ELR (cell line): ENCODE data around the gene TRDMT1.
A peak's percentile ranks its signal among the peaks of the same experiment; 100 is the strongest.

Experiments used
- DNase-seq: peaks from one replicate; pipeline ENCODE4 v3.0.0-alpha.2; 2015; ENCODE audit warnings: low read depth

TRDMT1 gene

GRCh38 chr10:17210361-17210760 lies 8.9 kb upstream of the TRDMT1 start:
- peak; percentile 63 for DNase-seq

- DNase-seq, result peak; percentile 33
These were observed 8.4 kb upstream of the TRDMT1 start for GRCh38 chr10:17209881-17210280.

GRCh38 chr10:17209302-17209701 lies 7.8 kb upstream of the TRDMT1 start:
- no peak for DNase-seq

GRCh38 chr10:17208476-17208875 lies 7.0 kb upstream of the TRDMT1 start:
- DNase-seq, result no peak

GRCh38 chr10:17206210-17206709 lies 4.8 kb upstream of the TRDMT1 start:
- peak; percentile 94 for DNase-seq

GRCh38 chr10:17203416-17203815 lies 1.9 kb upstream of the TRDMT1 start:
- no peak for DNase-seq

GRCh38 chr10:17202999-17203398 lies 1.5 kb upstream of the TRDMT1 start:
- DNase-seq, result no peak

- no peak for DNase-seq
These were observed 1.0 kb upstream of the TRDMT1 start for GRCh38 chr10:17202506-17202905.

GRCh38 chr10:17201794-17202116 lies 283 bp upstream of the TRDMT1 start:
- DNase-seq, result no peak

GRCh38 chr10:17200001-17200911 lies 1.2 kb downstream of the TRDMT1 start:
- DNase-seq, result peak; percentile 52

- DNase-seq, result peak; percentile 59
These were observed 2.1 kb downstream of the TRDMT1 start for GRCh38 chr10:17199351-17199804.

GRCh38 chr10:17196573-17196972 lies 4.9 kb downstream of the TRDMT1 start:
- no peak for DNase-seq

- DNase-seq, result no peak
These were observed 5.4 kb downstream of the TRDMT1 start for GRCh38 chr10:17196045-17196444.

GRCh38 chr10:17195083-17195482 lies 6.4 kb downstream of the TRDMT1 start:
- no peak for DNase-seq

- DNase-seq, result no peak
These were observed 10.9 kb downstream of the TRDMT1 start for GRCh38 chr10:17190602-17191001.

- DNase-seq, result no peak
These were observed 12.8 kb downstream of the TRDMT1 start for GRCh38 chr10:17188644-17189172.

GRCh38 chr10:17185873-17186272 lies 15.6 kb downstream of the TRDMT1 start:
- DNase-seq, result no peak

GRCh38 chr10:17183110-17183509 lies 18.4 kb downstream of the TRDMT1 start:
- DNase-seq, result peak; percentile 33

- DNase-seq, result peak; percentile 17
These were observed 19.7 kb downstream of the TRDMT1 start for GRCh38 chr10:17181751-17182150.

GRCh38 chr10:17181110-17181509 lies 20.4 kb downstream of the TRDMT1 start:
- DNase-seq, result no peak

GRCh38 chr10:17179002-17179401 lies 22.5 kb downstream of the TRDMT1 start:
- peak; percentile 66 for DNase-seq

- DNase-seq, result no peak
These were observed 23.5 kb downstream of the TRDMT1 start for GRCh38 chr10:17178006-17178405.

- DNase-seq, result no peak
These were observed 24.5 kb downstream of the TRDMT1 start for GRCh38 chr10:17177014-17177413.
